ENCODE results near the gene GABRA4. TPM values are rescaled to one million over a fixed set of nuclear protein-coding genes. Genes with fewer than 3 reads are reported as not detected.

The GABRA4 gene
- total and polyA plus RNA-seq, 2 donors (not counting 1 experiment from before 2014, with no cell fraction given) = not detected

GRCh38 chr4:46979283-46979682 is 14.1 kb downstream of the GABRA4 start:
- Histone ChIP-seq H3K4me1 (ENCODE audit: control insufficient read depth, extremely low read depth, insufficient read depth, low read length) (no peaks in the 10 kb centered on the region), H3K9ac (ENCODE audit: insufficient read depth, low read length) (no peak overlapping the region)
- DNase-seq (ENCODE audit: low read depth in 2 of 2) = no peak

DNA sequence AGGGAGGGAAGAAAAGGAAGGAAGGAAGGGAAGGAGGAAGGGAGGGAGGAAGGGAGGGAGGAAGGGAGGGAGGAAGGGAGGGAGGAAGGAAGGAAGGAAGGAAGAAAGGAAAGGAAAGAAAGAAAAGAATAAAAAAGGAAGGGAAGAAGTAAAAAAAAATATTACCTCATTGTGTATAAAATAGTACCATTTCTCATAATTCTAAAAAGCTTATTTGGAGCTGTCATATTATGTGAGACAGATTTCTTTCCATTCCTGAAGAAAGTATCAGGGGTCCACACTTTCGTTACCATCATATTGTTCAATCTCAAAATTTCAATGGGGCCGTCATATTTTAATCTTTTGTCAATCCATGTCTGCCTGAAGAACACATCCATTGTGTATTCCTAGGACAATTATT is 16.1 kb downstream of the GABRA4 start:
- Histone ChIP-seq H3K27me3 (ENCODE audit: control insufficient read depth, insufficient read depth, low read length) (no peaks in the 10 kb centered on the region), H2AFZ (ENCODE audit: low read length) (no peak overlapping the region), H3K4me2 (ENCODE audit: extremely low read depth, insufficient read depth, low read length) (no peak overlapping the region), H3K9ac (ENCODE audit: insufficient read depth, low read length) (no peak overlapping the region), H3K4me1 (ENCODE audit: control insufficient read depth, extremely low read depth, insufficient read depth, low read length) (no peaks in the 10 kb centered on the region), H3K27ac (ENCODE audit: insufficient read depth, low read length) (no peak overlapping the region), H3K4me3 (replicated peaks in 1 of 4; ENCODE audit: control extremely low read depth in 1 of 4, insufficient read depth in 1 of 4, low read depth in 3 of 4, low read length in 4 of 4) (no peak overlapping the region), H3K9me3 (ENCODE audit: control insufficient read depth, insufficient read depth, low read depth, low read length) (no peaks in the 10 kb centered on the region), H3K36me3 (ENCODE audit: control insufficient read depth, insufficient read depth, low read length) (no peaks in the 10 kb centered on the region), H4K20me1 (ENCODE audit: control insufficient read depth, extremely low read depth, insufficient read depth, low read length) (no peaks in the 10 kb centered on the region), H3K79me2 (ENCODE audit: control insufficient read depth, insufficient read depth, low read length) (no peaks in the 10 kb centered on the region)
- no peak for TF ChIP-seq EZH2 (IDR thresholded peaks at IDR 0.05; ENCODE audit: low read length, missing control alignments)
- TF ChIP-seq, protein P1, sequence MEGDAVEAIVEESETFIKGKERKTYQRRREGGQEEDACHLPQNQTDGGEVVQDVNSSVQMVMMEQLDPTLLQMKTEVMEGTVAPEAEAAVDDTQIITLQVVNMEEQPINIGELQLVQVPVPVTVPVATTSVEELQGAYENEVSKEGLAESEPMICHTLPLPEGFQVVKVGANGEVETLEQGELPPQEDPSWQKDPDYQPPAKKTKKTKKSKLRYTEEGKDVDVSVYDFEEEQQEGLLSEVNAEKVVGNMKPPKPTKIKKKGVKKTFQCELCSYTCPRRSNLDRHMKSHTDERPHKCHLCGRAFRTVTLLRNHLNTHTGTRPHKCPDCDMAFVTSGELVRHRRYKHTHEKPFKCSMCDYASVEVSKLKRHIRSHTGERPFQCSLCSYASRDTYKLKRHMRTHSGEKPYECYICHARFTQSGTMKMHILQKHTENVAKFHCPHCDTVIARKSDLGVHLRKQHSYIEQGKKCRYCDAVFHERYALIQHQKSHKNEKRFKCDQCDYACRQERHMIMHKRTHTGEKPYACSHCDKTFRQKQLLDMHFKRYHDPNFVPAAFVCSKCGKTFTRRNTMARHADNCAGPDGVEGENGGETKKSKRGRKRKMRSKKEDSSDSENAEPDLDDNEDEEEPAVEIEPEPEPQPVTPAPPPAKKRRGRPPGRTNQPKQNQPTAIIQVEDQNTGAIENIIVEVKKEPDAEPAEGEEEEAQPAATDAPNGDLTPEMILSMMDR (conservative IDR thresholded peaks at IDR 0.05 in 1 of 2, IDR thresholded peaks at IDR 0.05 in 1 of 2; ENCODE audit: low read depth in 1 of 2, low read length in 2 of 2) = no peak
- no peak for DNase-seq (ENCODE audit: low read depth in 2 of 2)

More at GRCh38 chr4:46979283-46979682, 14.1 kb downstream of the GABRA4 start:
- Histone ChIP-seq H3K4me3 (replicated peaks in 1 of 4; ENCODE audit: control extremely low read depth in 1 of 4, insufficient read depth in 1 of 4, low read depth in 3 of 4, low read length in 4 of 4) (no peak overlapping the region), H3K27me3 (ENCODE audit: control insufficient read depth, insufficient read depth, low read length) (no peaks in the 10 kb centered on the region), H4K20me1 (ENCODE audit: control insufficient read depth, extremely low read depth, insufficient read depth, low read length) (no peaks in the 10 kb centered on the region), H3K4me2 (ENCODE audit: extremely low read depth, insufficient read depth, low read length) (no peak overlapping the region), H2AFZ (ENCODE audit: low read length) (no peak overlapping the region), H3K9me3 (ENCODE audit: control insufficient read depth, insufficient read depth, low read depth, low read length) (no peaks in the 10 kb centered on the region), H3K79me2 (ENCODE audit: control insufficient read depth, insufficient read depth, low read length) (no peaks in the 10 kb centered on the region), H3K27ac (ENCODE audit: insufficient read depth, low read length) (no peak overlapping the region), H3K36me3 (ENCODE audit: control insufficient read depth, insufficient read depth, low read length) (no peaks in the 10 kb centered on the region)
- TF ChIP-seq, protein P1 (conservative IDR thresholded peaks at IDR 0.05 in 1 of 2, IDR thresholded peaks at IDR 0.05 in 1 of 2; ENCODE audit: low read depth in 1 of 2, low read length in 2 of 2) = no peak
- TF ChIP-seq EZH2 (IDR thresholded peaks at IDR 0.05; ENCODE audit: low read length, missing control alignments) = no peak

GRCh38 chr4:46975812-46976553 is 17.4 kb downstream of the GABRA4 start:
- Histone ChIP-seq H3K79me2 (ENCODE audit: control insufficient read depth, insufficient read depth, low read length) (no peaks in the 10 kb centered on the region), H3K9ac (ENCODE audit: insufficient read depth, low read length) (no peak overlapping the region), H3K9me3 (ENCODE audit: control insufficient read depth, insufficient read depth, low read depth, low read length) (no peaks in the 10 kb centered on the region), H3K36me3 (ENCODE audit: control insufficient read depth, insufficient read depth, low read length) (no peaks in the 10 kb centered on the region), H3K27me3 (ENCODE audit: control insufficient read depth, insufficient read depth, low read length) (no peaks in the 10 kb centered on the region), H3K4me2 (ENCODE audit: extremely low read depth, insufficient read depth, low read length) (no peak overlapping the region), H4K20me1 (ENCODE audit: control insufficient read depth, extremely low read depth, insufficient read depth, low read length) (no peaks in the 10 kb centered on the region), H2AFZ (ENCODE audit: low read length) (no peak overlapping the region), H3K4me1 (ENCODE audit: control insufficient read depth, extremely low read depth, insufficient read depth, low read length) (no peaks in the 10 kb centered on the region), H3K4me3 (replicated peaks in 1 of 4; ENCODE audit: control extremely low read depth in 1 of 4, insufficient read depth in 1 of 4, low read depth in 3 of 4, low read length in 4 of 4) (no peak overlapping the region), H3K27ac (ENCODE audit: insufficient read depth, low read length) (no peak overlapping the region)
- peak in 1 of 2 donors; percentile 49 for DNase-seq (ENCODE audit: low read depth in 2 of 2)
- TF ChIP-seq, protein P1 (conservative IDR thresholded peaks at IDR 0.05 in 1 of 2, IDR thresholded peaks at IDR 0.05 in 1 of 2; ENCODE audit: low read depth in 1 of 2, low read length in 2 of 2) = no peak
- no peak for TF ChIP-seq EZH2 (IDR thresholded peaks at IDR 0.05; ENCODE audit: low read length, missing control alignments)

Measured in fibroblast of lung (primary cell).